ENCODE measurements around the gene SLC47A2.

DNA sequence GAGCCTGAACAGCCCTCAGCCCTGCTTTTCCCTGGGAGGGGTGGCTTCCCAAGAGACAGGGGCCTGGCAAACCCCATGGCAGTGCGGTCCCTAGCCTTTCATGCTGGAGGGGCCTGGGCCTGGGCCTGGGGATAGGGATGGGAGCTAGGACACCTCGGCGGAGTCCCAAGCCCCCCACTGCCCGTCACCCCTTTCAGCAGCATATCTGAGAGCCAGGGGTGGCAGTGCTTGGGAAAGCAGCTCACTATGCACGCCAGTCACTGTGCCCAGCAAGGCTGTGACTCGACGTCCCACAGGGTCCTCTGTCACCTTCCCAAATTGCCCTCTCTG lies 612 bp upstream of the SLC47A2 start:
- TF ChIP-seq, protein P1, sequence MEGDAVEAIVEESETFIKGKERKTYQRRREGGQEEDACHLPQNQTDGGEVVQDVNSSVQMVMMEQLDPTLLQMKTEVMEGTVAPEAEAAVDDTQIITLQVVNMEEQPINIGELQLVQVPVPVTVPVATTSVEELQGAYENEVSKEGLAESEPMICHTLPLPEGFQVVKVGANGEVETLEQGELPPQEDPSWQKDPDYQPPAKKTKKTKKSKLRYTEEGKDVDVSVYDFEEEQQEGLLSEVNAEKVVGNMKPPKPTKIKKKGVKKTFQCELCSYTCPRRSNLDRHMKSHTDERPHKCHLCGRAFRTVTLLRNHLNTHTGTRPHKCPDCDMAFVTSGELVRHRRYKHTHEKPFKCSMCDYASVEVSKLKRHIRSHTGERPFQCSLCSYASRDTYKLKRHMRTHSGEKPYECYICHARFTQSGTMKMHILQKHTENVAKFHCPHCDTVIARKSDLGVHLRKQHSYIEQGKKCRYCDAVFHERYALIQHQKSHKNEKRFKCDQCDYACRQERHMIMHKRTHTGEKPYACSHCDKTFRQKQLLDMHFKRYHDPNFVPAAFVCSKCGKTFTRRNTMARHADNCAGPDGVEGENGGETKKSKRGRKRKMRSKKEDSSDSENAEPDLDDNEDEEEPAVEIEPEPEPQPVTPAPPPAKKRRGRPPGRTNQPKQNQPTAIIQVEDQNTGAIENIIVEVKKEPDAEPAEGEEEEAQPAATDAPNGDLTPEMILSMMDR (IDR thresholded peaks at IDR 0.05) = no peak
- no peak for TF ChIP-seq POLR2A (IDR thresholded peaks at IDR 0.05)
